DMS114 treated with DMSO at 0.1 percent for 48 hours (cell line): ENCODE results near the gene MICALL2.

Experiments used
- DNase-seq: peaks from one replicate; lab custom pipeline; 2025; ENCODE audit not compliant: unreplicated experiment; lab: John Stamatoyannopoulos, UW

MICALL2 gene

GRCh38 chr7:1458683-1459511, at the start of gene MICALL2:
Gene MICALL2, minus strand, starts transcription at chr7:1459470. Its CDS starts 144 bp downstream, at chr7:1459326.
- DNase-seq, result peak; percentile 40

- DNase-seq, result no peak
Observed at GRCh38 chr7:1508277-1508758, 49.0 kb upstream of the MICALL2 start.

GRCh38 chr7:1505731-1506550, 46.7 kb upstream of the MICALL2 start:
- peak; percentile 19 for DNase-seq

GRCh38 chr7:1503816-1504775, 44.8 kb upstream of the MICALL2 start, which contains the start of gene INTS1:
Gene INTS1, minus strand, starts transcription at chr7:1504389. Its CDS starts 429 bp downstream, at chr7:1503960.
- peak; percentile 85 for DNase-seq

- no peak for DNase-seq
Observed at GRCh38 chr7:1503390-1503789, 44.1 kb upstream of the MICALL2 start.

GRCh38 chr7:1502845-1503244, 43.6 kb upstream of the MICALL2 start:
- no peak for DNase-seq

GRCh38 chr7:1501487-1502270, 42.4 kb upstream of the MICALL2 start:
- no peak for DNase-seq

GRCh38 chr7:1500064-1500807, 41.0 kb upstream of the MICALL2 start:
- no peak for DNase-seq

- no peak for DNase-seq
Observed at GRCh38 chr7:1499367-1500029, 40.2 kb upstream of the MICALL2 start.

GRCh38 chr7:1498370-1499305, 39.4 kb upstream of the MICALL2 start:
- DNase-seq, result no peak

- no peak for DNase-seq
Observed at GRCh38 chr7:1497293-1497927, 38.1 kb upstream of the MICALL2 start.

GRCh38 chr7:1496531-1497292, 37.4 kb upstream of the MICALL2 start:
- no peak for DNase-seq

- no peak for DNase-seq
Observed at GRCh38 chr7:1495564-1496242, 36.4 kb upstream of the MICALL2 start.

- no peak for DNase-seq
Observed at GRCh38 chr7:1494866-1495563, 35.7 kb upstream of the MICALL2 start.

GRCh38 chr7:1494447-1494846, 35.2 kb upstream of the MICALL2 start:
- no peak for DNase-seq
